ENCODE data around the gene DLGAP1.

GRCh38 chr18:4208366-4208765 is 246.7 kb downstream of the DLGAP1 start:
- no peak for TF ChIP-seq CTCF (IDR thresholded peaks at IDR 0.05)
- no peak for TF ChIP-seq EP300 (IDR thresholded peaks at IDR 0.05)
- TF ChIP-seq POLR2AphosphoS5 (IDR thresholded peaks at IDR 0.05), result no peak
